NCI-H82 treated with DMSO at 0.1 percent for 48 hours (cell line): Measurements from ENCODE around the gene UQCC2.

Experiments
- DNase-seq: peaks from one replicate; lab custom pipeline; 2025; ENCODE audit not compliant: unreplicated experiment; lab: John Stamatoyannopoulos, UW

Gene UQCC2

DNA sequence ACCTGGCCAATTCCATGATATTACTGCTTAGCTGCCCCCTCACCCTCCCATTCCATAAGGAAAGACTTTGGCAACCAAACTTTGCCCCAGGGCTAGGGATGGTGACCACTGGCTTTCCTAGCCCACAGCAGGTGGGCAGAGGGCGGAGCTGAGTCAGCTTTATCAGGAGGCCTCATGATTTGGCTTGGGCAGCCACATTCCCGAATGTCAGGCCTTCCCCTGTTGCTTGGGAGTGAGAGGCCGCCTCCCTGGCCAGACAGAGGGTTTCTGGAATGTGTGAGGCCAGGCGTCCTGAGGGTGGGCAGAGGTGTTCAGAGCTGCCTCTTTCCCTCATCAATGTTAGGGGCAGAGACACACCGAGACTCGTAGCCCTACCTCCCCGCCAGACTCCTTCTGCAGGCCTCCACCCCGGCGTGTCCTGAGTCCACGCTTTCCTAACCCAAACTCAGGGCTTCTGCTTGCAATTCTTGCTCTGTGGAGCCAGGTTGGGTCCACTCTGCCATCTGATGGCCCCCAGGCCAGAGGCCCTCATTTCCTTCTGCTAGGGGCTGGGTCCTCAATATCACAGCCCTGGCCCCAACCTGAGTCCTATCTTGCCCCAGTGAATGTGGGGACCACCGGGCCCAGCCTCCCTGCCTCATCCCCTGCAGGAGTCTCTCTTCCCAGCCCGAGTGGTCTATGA lies 19.3 kb downstream of the UQCC2 start:
- no peak for DNase-seq

DNA sequence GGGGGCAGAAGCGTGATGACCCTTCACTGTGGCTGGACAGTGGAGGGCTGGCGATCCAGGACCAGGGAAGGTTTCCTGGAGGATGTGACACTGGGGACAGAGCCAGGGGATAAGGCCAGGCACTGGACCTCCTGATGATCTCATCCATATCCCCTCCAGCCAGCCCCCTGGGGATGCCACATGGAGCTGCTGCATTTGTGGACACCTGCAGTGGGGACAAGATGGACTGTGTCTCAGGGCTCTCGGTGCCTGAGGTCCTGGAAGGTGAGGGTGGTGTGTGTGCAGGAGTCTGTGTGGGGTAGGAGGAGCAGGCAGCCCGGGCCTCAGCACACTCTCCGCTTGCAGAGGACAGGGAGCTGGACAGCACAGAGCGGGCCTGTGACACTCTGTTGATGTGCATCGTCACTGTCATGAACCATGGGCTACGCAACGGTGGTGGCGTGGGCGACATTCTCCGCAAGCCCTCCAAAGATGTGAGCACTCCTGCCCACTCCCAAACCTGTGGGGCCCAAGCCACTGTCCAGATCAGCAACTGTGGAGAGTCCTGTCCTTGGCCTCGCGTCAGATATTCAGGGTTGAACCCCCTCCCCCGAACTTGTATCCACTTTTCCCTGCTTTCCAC lies 19.9 kb downstream of the UQCC2 start:
- no peak for DNase-seq

DNA sequence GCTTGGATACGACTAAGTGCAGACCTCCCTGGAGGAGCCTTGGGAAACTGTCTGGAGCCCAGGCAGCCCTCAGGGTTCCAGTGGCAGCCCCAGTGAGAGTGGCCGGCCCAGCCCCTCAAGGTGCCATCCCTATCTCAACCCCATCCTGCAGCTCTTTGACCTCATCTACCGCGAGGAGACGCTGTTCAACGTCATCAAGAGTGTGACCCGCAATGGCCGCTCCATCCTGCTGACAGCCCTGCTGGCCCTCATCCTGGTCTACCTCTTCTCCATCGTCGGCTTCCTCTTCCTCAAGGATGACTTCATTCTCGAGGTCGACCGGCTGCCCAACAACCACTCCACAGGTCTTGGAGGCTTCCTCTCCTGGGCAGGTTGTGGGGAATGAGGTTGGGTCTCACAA lies 20.7 kb downstream of the UQCC2 start:
- DNase-seq = no peak

GRCh38 chr6:33689879-33690278 lies 21.6 kb downstream of the UQCC2 start:
- no peak for DNase-seq

DNA sequence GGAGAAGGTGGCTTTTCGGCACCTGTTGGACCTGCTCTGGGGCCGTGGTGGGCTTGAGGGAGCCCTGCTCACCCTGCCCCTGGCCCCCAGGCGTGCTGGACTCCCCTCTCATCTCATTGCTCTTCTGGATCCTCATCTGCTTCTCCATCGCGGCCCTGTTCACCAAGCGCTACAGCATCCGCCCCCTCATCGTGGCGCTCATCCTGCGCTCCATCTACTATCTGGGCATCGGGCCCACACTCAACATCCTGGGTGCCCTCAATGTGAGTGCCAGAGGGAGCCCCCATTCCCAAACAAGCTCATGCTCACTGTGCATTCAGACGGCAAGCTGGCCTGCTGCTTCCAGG lies 22.4 kb downstream of the UQCC2 start:
- DNase-seq = no peak

- no peak for DNase-seq
Observed at GRCh38 chr6:33688451-33689147, 22.9 kb downstream of the UQCC2 start.

DNA sequence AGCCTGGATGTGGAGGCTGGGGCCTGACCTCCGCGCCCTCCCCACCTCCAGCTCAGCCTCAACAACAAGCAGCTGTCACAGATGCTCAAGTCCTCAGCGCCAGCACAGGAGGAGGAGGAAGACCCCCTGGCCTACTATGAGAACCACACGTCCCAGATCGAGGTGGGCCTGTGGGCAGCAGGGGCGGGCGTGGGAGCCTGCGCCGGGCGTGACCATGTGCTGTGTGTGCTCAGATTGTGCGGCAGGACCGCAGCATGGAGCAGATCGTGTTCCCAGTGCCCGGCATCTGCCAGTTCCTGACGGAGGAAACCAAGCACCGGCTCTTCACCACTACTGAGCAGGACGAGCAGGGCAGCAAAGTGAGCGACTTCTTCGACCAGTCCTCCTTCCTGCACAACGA lies 23.5 kb downstream of the UQCC2 start:
- DNase-seq = no peak

GRCh38 chr6:33686981-33687975 lies 24.2 kb downstream of the UQCC2 start:
- DNase-seq = no peak

GRCh38 chr6:33686225-33686924 lies 25.1 kb downstream of the UQCC2 start:
- no peak for DNase-seq

- no peak for DNase-seq
Observed at GRCh38 chr6:33685411-33686224, 25.9 kb downstream of the UQCC2 start.

- DNase-seq = no peak
Observed at GRCh38 chr6:33684983-33685382, 26.5 kb downstream of the UQCC2 start.

DNA sequence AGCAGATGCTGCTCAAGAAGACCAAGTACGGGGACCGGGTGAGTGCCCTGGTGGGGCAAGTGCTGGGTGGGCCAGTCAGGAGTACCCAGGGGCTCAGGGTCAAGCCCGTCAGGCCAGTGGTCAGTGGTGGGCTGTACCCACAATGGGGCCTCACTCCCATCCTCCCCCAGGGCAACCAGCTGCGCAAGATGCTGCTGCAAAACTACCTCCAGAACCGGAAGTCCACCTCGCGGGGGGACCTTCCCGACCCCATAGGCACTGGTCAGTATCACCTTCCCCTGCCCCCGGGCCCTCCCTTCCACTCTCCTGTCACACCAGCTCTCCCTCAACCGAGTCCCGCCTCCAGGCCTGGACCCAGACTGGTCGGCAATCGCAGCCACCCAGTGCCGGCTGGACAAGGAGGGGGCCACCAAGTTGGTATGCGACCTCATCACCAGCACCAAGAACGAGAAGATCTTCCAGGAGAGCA lies 27.0 kb downstream of the UQCC2 start:
- no peak for DNase-seq

DNA sequence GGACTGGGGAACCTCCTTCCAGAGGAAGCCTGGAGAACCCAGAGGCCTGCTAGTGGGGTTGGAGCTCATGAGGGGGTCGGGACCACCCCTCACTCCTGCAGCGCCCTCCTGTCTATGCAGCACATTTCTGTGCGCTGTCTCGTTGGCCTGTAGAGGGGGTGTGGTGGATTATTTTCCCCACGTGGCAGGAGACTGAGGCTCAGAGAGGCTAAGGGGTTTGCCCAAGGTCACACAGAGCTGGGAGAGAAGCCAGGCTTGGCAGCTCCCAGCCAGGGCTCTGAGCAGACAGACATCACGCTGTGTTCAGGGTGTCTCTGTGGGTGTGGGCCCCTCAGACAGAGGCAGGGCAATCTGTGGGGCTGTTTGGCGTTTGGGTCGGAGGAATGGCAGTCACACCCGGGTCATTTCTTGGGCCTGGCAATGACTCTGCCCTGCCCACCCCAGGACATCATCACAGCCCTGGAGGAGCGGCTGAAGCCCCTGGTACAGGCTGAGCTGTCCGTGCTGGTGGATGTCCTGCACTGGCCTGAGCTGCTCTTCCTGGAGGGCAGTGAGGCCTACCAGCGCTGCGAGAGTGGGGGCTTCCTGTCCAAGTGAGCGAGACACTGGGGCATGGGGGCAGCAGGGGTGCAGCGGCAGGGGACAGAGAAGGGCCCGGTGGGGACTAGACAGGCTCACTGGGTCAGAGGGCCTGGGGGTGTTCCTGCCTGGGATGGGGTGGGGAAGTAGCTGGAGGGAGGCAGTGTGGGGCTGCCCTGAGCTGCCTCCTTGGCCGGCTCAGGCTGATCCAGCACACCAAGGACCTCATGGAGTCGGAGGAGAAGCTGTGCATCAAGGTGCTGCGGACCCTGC lies 27.7 kb downstream of the UQCC2 start:
- no peak for DNase-seq

DNA sequence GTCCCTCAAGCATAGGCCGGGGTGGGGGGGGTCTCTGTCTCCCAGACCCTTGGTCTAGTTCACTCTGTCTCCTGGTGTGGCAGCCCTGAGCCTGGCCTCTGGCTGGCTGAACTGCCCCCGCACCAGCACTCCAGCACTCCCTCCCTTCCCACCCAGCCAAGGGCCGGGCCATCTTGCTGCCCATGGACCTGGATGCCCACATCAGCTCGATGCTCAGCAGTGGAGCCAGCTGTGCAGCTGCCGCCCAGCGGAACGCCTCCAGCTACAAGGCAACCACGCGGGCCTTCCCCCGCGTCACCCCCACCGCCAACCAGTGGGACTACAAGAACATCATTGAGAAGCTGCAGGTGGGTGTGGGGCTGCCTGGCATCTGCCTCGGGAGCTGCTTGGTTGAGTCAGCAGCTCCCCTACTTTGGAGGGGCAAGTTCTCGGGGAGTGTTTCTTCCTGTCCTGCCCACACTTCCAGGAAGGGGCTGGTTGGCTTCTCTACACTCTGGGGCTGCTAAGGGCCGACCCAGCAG lies 28.4 kb downstream of the UQCC2 start:
- DNase-seq = no peak

DNA sequence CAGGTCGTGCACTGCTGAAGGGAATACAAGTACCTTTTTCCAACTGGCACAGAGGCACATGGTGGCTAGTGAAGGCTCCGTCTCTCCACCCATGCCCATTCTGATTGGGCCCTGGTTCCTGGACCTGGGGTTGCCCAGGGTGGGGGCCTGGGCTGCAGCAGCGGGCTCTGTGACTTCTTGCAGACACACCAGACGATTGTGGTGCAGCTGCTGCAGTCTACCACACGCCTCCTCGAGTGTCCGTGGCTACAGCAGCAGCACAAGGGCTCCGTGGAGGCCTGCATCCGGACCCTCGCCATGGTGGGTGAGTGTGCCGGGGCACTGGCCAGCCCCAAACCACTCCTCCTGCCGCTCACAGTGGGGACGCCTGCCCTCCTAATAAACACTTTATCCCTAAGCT lies 29.2 kb downstream of the UQCC2 start:
- DNase-seq = no peak

DNA sequence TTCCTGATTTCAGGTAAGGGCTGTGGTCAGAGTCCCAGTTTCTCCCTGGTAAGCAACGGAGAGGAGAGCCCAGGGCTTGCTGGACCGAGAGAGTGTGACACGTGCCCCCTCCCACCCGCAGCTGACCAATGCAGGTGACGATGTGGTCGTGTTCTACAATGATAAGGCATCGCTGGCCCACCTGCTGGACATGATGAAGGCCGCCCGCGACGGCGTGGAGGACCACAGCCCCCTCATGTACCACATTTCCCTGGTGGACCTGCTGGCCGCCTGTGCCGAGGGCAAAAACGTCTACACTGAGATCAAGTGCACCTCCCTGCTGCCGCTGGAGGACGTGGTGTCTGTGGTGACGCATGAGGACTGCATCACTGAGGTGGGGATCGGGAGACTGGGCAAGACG lies 31.7 kb downstream of the UQCC2 start:
- no peak for DNase-seq

DNA sequence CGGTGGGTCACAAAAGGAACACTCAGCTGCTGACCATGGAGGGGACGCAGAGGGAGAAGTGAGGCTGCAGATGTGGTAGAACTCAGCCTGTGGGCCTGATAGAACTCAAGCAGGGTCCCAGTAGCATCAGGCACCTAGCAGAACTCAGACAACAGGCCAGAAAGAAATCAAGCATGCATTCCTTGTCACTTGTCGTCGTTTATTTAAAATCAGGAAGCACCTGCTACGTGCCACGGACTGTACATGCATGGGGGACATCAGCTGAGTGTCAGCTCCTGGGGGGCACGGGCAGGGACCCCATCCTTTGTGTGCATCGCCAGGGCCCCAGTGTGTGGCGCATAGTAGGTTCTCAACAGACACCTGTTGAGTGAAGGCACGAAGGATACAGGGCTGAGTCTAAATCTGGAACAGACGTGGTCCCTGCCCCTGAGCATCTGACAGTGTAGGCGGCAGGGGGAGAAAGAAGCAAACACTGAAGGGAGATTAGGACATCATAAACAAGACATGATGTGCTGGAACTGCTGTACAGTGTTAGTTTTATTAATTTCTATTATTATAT lies 32.5 kb downstream of the UQCC2 start:
- DNase-seq = no peak

DNA sequence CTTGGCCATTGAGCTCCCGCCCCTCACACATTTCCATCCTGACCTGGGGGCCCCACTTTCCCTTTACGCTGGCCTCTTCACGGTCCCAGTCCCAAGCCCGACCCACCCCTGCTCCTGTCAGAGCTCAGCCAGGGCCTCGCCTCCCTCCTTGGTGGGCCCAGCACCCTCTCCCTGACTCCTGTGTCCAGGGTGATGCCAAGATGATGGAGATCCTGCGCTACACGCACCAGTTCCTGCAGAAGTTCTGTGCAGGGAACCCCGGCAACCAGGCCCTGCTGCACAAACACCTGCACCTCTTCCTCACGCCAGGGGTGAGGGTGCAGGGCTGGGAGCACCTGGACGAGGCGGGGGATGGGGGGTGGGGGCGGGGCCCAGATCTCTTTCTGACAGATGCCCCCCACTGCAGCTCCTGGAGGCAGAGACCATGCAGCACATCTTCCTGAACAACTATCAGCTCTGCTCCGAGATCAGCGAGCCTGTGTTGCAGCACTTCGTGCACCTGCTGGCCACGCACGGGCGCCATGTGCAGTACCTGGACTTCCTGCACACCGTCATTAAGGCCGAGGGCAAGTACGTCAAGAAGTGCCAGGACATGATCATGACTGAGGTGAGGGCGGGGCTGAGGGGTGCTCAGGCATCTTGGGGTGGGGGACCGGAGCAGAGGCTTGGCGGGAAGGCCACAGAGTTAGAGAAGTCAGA lies 33.1 kb downstream of the UQCC2 start:
- DNase-seq = no peak
